Heart left ventricle (tissue), 16 donors: ENCODE data around the gene RTEL1. TPM values are rescaled to one million over a fixed set of nuclear protein-coding genes. Genes with fewer than 3 reads are reported as not detected.
"Not testable (repeated sequence)": the region's sequence is repeated elsewhere in the genome, so short reads cannot be mapped to it uniquely, and the experiment has no call there.

Source experiments
- ATAC-seq, 4 donors: fragments of 200-7000 bp; cut with Tn5 transposase; one replicate each; pipeline ENCODE4 v1.9.1; 2020 to 2022; ENCODE audit warnings: moderate library complexity in 4 of 4, mild to moderate bottlenecking in 3 of 4, moderate number of reproducible peaks in 1 of 4
- DNase-seq, 5 donors: peaks; one replicate each; pipeline ENCODE4 v3.0.0-alpha.2; 2020
- H3K27ac ChIP-seq, 12 donors: fragments of 200-600 bp; sonication (generic) in 4 of 12; one replicate each; pipeline versions ENCODE4 v1.5.0 to v1.8.0; 2016 to 2022; ENCODE audit warnings: mild to moderate bottlenecking in 2 of 12
- H3K27me3 ChIP-seq, 9 donors: fragments of 200-600 bp; sonication (generic) in 2 of 9; one replicate each; pipeline versions ENCODE4 v1.5.1 to v1.8.0; 2016 to 2022; ENCODE audit warnings: mild to moderate bottlenecking in 3 of 9
- H3K36me3 ChIP-seq, 9 donors: fragments of 200-600 bp; sonication (generic) in 2 of 9; one replicate each; pipeline versions ENCODE4 v1.5.0 to v1.8.0; 2018 to 2022; ENCODE audit warnings: mild to moderate bottlenecking in 2 of 9
- H3K4me1 ChIP-seq, 12 donors: fragments of 200-600 bp; sonication (generic) in 4 of 12; one replicate each; pipeline versions ENCODE4 v1.5.0 to v1.8.0; 2016 to 2022; ENCODE audit warnings: mild to moderate bottlenecking in 3 of 12
- H3K4me3 ChIP-seq, 12 donors: fragments of 200-600 bp; sonication (generic) in 4 of 12; one replicate each; pipeline versions ENCODE4 v1.5.0 to v1.8.0; 2017 to 2022; ENCODE audit warnings: mild to moderate bottlenecking in 9 of 12, moderate library complexity in 4 of 12
- H3K9me3 ChIP-seq, 12 donors: fragments of 200-600 bp; sonication (generic) in 4 of 12; one replicate each; pipeline versions ENCODE4 v1.5.0 to v1.8.0; 2016 to 2022; ENCODE audit warnings: mild to moderate bottlenecking in 1 of 12
- POLR2A ChIP-seq, 2 donors: fragments of 450-650 bp; IDR thresholded peaks; one replicate each; pipeline ENCODE4 v1.6.1; 2017; ENCODE audit warnings: antibody characterized with exemption in 2 of 2, mild to moderate bottlenecking in 2 of 2, moderate library complexity in 2 of 2
- WGBS, 4 donors: extraction: QIAGEN DNeasy Blood & Tissue Kit in 2 of 4; methylation state at CpG; one replicate each; pipeline versions ENCODE4 v1.1.5 to v1.1.7; 2013 to 2018; 5-methylcytosine and 5-hydroxymethylcytosine counted together
- intact Hi-C, 10 donors: fragments of 100-400 bp; cut with DNase I; formaldehyde crosslinking; loops; one replicate each; pipeline versions ENCODE4 v1.11.1 to v1.14.2; 2022
- polyA plus RNA-seq, 2 donors: library from polyadenylated mRNA; stranded (reverse); fragments of 200-250 nt; gene quantifications; one replicate each; pipeline ENCODE4 v1.2.3, GENCODE V29; 2013
- total RNA-seq, 9 donors: library from RNA; depleted of rRNA in 2 of 9; stranded (reverse); fragments of >200 nt in 2 of 9; fragmentation: NEBNext Ultra II Directional in 3 of 9; extraction: Animal tissue kit (Norgen Biotek cat#: 25700) in 3 of 9; gene quantifications; one replicate each; pipeline versions ENCODE4 v1.1.0 to v1.2.4, GENCODE V29; 2016 to 2023
- TF ChIP-seq, protein P1 (sequence below), 12 donors: fragments of 200-600 bp; sonication (generic) in 4 of 12; IDR thresholded peaks; one replicate each; pipeline versions ENCODE4 v1.5.0 to v1.8.0; 2018 to 2022; ENCODE audit warnings: antibody characterized with exemption in 12 of 12, mild to moderate bottlenecking in 5 of 12
- donor health status: ischemic (EF 13 %, LVEDD 7.1; RV severe dilation, severe dysfunction).
- donor health status: healthy with polysubstance abuse.
- donor health status: DM: no; HTN: yes; CAD: no.
- donor health status: DM: no; HTN: no; CAD: no.
- donor health status: ischemic (EF 25% LVEDD 6.9; RV normal size, moderate dysfunction).
- donor health status: ischemic (EF 25% LVEDD 5.7; RV mildly dilated, moderate dysfunction).
- donor health status: healthy.
- donor health status: DM: yes; HTN: yes; CAD: no.
- donor health status: ischemic (EF 35%, LVEDD 5.7; RV mildly dilated, moderate dysfunction).
- donor health status: nonischemic (EF 11% LVEDD 7.7; RV severe dilation, severe dysfunction).
- donor health status: DM: yes; HTN: yes; CAD: no.
- donor health status: PGD.
- donor health status: ischemic (EF 29% LVEDD 5.4; RV normal size, mild dysfunction).
- donor health status: nonischemic (EF 23%, LVEDD 6.1; RV moderate dilation, normal function).

Gene RTEL1
- total and polyA plus RNA-seq, 11 donors, result 3.0 to 17.8 (median 9.6) TPM

- ATAC-seq, result no peak
- intact Hi-C loops, result loop anchor here in 1 of 10 donors (2.0 to 10.0 kb wide), 3 partner anchors 33 to 205 kb away; partner anchors contain the start of genes ABHD16B, GMEB2, LIME1 and SLC2A4RG
- TF ChIP-seq, protein P1, sequence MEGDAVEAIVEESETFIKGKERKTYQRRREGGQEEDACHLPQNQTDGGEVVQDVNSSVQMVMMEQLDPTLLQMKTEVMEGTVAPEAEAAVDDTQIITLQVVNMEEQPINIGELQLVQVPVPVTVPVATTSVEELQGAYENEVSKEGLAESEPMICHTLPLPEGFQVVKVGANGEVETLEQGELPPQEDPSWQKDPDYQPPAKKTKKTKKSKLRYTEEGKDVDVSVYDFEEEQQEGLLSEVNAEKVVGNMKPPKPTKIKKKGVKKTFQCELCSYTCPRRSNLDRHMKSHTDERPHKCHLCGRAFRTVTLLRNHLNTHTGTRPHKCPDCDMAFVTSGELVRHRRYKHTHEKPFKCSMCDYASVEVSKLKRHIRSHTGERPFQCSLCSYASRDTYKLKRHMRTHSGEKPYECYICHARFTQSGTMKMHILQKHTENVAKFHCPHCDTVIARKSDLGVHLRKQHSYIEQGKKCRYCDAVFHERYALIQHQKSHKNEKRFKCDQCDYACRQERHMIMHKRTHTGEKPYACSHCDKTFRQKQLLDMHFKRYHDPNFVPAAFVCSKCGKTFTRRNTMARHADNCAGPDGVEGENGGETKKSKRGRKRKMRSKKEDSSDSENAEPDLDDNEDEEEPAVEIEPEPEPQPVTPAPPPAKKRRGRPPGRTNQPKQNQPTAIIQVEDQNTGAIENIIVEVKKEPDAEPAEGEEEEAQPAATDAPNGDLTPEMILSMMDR (IDR thresholded peaks at IDR 0.05), result no peak
Observed at GRCh38 chr20:63659370-63659769, 1.3 kb downstream of the RTEL1 start.

DNA sequence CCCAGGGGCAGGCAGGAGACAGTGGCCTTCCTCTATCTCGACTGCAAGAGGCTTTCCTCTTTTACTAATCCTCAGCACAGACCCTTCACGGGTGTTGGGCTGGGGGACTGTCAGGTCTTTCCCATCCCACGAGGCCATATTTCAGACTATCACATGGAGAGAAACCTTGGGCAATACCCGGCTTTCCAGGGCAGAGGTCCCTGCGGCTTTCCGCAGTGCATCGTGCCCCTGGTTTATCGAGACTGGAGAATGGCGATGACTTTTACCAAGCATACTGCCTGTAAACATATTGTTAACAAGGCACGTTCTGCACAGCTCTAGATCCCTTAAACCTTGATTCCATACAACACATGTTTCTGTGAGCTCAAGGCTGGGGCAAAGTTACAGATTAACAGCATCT lies 2.1 kb downstream of the RTEL1 start:
- H3K4me3 ChIP-seq, DNase-seq, H3K27ac ChIP-seq, ATAC-seq, H3K27me3 ChIP-seq, intact Hi-C loops, H3K9me3 ChIP-seq: not testable (repeated sequence)
- H3K36me3 ChIP-seq, result peaks cover 0 to 45% (median 32%) of the 10 kb centered on the region in 9 donors
- H3K4me1 ChIP-seq, result peaks cover 3 to 23% (median 16%) of the 10 kb centered on the region in 12 donors
- WGBS, 4 donors, result 88 to 93% (median 92%) methylated on average over 10 of the region's 10 CpGs

More at GRCh38 chr20:63659370-63659769, 1.3 kb downstream of the RTEL1 start:
- WGBS, 4 donors, result 62 to 71% (median 65%) methylated on average over 13 of the region's 13 CpGs
- H3K9me3 ChIP-seq, result no peaks in the 10 kb centered on the region
- H3K4me1 ChIP-seq, result peaks cover 3 to 24% (median 16%) of the 10 kb centered on the region in 12 donors
- H3K27me3 ChIP-seq, result no peaks in the 10 kb centered on the region
- H3K27ac ChIP-seq, result peak overlapping the region in 9 of 12 donors; percentile 65 to 98 (median 91)
- peak overlapping the region; percentile 61 to 91 (median 78) for H3K4me3 ChIP-seq
- no peak for DNase-seq
- H3K36me3 ChIP-seq, result peaks cover 0 to 41% (median 32%) of the 10 kb centered on the region in 9 donors

DNA sequence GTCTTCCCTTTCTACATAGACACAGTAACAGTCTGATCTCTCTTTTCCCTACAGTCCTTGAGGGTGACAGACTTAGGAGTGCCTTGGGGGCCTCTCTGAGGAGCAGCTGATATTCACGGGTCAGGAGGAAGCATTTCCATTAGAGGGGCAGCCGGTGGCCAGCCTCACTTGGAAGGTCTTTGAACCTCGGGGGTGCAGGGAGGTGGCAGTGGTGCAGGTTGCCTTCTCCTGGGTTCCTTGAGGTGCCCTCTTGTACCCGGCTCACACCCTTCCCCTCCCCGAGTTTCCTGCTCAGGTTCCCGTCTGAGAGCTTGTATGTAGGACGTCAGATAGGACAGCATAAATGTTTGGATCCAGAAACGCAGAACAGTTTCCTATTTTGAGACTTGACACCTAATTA lies 2.5 kb downstream of the RTEL1 start:
- H3K36me3 ChIP-seq, result peaks cover 0 to 47% (median 32%) of the 10 kb centered on the region in 9 donors
- no peak overlapping the region for H3K4me3 ChIP-seq
- no peak for TF ChIP-seq POLR2A (IDR thresholded peaks at IDR 0.05)
- TF ChIP-seq, protein P1 (IDR thresholded peaks at IDR 0.05), result no peak
- no peaks in the 10 kb centered on the region for H3K27me3 ChIP-seq
- peaks cover 3 to 23% (median 16%) of the 10 kb centered on the region in 12 donors for H3K4me1 ChIP-seq
- no peaks in the 10 kb centered on the region for H3K9me3 ChIP-seq
- intact Hi-C loops, result no loop called here
- H3K27ac ChIP-seq, result no peak overlapping the region
- no peak for ATAC-seq
- no peak for DNase-seq
- WGBS, 4 donors, result 85 to 93% (median 87%) methylated on average over 8 of the region's 8 CpGs

GRCh38 chr20:63661108-63661507 lies 3.0 kb downstream of the RTEL1 start:
- Histone ChIP-seq H3K36me3 (peaks cover 0 to 52% (median 36%) of the 10 kb centered on the region in 9 donors), H3K27me3 (no peaks in the 10 kb centered on the region), H3K4me3 (no peak overlapping the region), H3K4me1 (peaks cover 3 to 23% (median 16%) of the 10 kb centered on the region in 12 donors), H3K9me3 (no peaks in the 10 kb centered on the region), H3K27ac (no peak overlapping the region)
- no peak for DNase-seq
- 95 to 97% (median 96%) methylated on average over 17 to 22 of the region's 22 CpGs for WGBS, 4 donors
- no peak for ATAC-seq
- TF ChIP-seq POLR2A (IDR thresholded peaks at IDR 0.05), result no peak
- TF ChIP-seq, protein P1 (IDR thresholded peaks at IDR 0.05), result no peak
- intact Hi-C loops, result no loop called here
